ENCODE measurements around the gene BBS1.

DNA sequence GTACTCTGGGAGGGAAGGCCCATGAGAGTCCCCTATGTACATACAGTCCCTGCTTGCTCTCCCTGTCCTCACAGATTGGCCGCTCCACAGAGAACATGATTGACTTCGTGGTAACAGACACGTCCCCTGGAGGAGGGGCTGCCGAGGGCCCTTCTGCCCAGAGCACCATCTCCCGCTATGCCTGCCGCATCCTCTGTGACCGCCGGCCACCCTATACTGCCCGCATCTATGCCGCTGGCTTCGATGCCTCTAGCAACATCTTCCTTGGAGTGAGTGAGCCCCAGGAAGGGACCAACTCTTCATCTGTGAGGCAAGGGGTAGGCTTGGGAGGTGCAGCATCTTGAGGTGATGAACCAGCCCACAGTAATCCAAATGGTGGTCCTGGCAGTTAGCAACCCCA is 37.3 kb upstream of the BBS1 start:
- TF ChIP-seq, protein P1, sequence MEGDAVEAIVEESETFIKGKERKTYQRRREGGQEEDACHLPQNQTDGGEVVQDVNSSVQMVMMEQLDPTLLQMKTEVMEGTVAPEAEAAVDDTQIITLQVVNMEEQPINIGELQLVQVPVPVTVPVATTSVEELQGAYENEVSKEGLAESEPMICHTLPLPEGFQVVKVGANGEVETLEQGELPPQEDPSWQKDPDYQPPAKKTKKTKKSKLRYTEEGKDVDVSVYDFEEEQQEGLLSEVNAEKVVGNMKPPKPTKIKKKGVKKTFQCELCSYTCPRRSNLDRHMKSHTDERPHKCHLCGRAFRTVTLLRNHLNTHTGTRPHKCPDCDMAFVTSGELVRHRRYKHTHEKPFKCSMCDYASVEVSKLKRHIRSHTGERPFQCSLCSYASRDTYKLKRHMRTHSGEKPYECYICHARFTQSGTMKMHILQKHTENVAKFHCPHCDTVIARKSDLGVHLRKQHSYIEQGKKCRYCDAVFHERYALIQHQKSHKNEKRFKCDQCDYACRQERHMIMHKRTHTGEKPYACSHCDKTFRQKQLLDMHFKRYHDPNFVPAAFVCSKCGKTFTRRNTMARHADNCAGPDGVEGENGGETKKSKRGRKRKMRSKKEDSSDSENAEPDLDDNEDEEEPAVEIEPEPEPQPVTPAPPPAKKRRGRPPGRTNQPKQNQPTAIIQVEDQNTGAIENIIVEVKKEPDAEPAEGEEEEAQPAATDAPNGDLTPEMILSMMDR (IDR thresholded peaks at IDR 0.05), result no peak
- TF ChIP-seq POLR2A (IDR thresholded peaks at IDR 0.05), result no peak

All from body of pancreas (tissue), 4 donors.